ENCODE measurements around the gene KRTAP4-12. TPM values are rescaled to one million over a fixed set of nuclear protein-coding genes. Genes with fewer than 3 reads are reported as not detected.
"Not testable (repeated sequence)": the region's sequence is repeated elsewhere in the genome, so short reads cannot be mapped to it uniquely, and the experiment has no call there.

KRTAP4-12 gene
- total RNA-seq, 1 donor from 2014 or later: not detected

- DNase-seq (ENCODE audit: extremely low spot score in 2 of 2): no peak
- Histone ChIP-seq H3K4me1 (no peaks in the 10 kb centered on the region), H3K4me3 (no peak overlapping the region), H3K9me3 (no peaks in the 10 kb centered on the region), H3K27ac (no peak overlapping the region), H3K27me3 (no peaks in the 10 kb centered on the region), H3K36me3 (no peaks in the 10 kb centered on the region)
- no peak for TF ChIP-seq POLR2A (IDR thresholded peaks at IDR 0.05)
- TF ChIP-seq POLR2AphosphoS5 (IDR thresholded peaks at IDR 0.05; ENCODE audit: insufficient read depth in 1 of 2, low read depth in 1 of 2): no peak
- TF ChIP-seq CTCF (IDR thresholded peaks at IDR 0.05): no peak
- intact Hi-C loops (cut with DNase I): no loop called here
These were observed 10.1 kb upstream of the KRTAP4-12 start for GRCh38 chr17:41133880-41134735.

GRCh38 chr17:41131979-41132378, 8.0 kb upstream of the KRTAP4-12 start:
- Histone ChIP-seq H3K4me1 (no peaks in the 10 kb centered on the region), H3K9me3 (no peaks in the 10 kb centered on the region), H3K27me3 (no peaks in the 10 kb centered on the region), H3K27ac (no peak overlapping the region), H3K36me3 (no peaks in the 10 kb centered on the region), H3K4me3 (no peak overlapping the region)
- DNase-seq (ENCODE audit: extremely low spot score in 2 of 2): no peak
- intact Hi-C loops (cut with DNase I): no loop called here
- TF ChIP-seq CTCF (IDR thresholded peaks at IDR 0.05) (no peak), POLR2AphosphoS5 (IDR thresholded peaks at IDR 0.05; ENCODE audit: insufficient read depth in 1 of 2, low read depth in 1 of 2) (no peak), POLR2A (IDR thresholded peaks at IDR 0.05) (no peak)

GRCh38 chr17:41127371-41127770, 3.4 kb upstream of the KRTAP4-12 start:
- no peak for TF ChIP-seq POLR2AphosphoS5 (IDR thresholded peaks at IDR 0.05; ENCODE audit: insufficient read depth in 1 of 2, low read depth in 1 of 2)
- TF ChIP-seq POLR2A (IDR thresholded peaks at IDR 0.05): no peak
- TF ChIP-seq CTCF (IDR thresholded peaks at IDR 0.05): no peak
- Histone ChIP-seq H3K4me3 (no peak overlapping the region), H3K27ac (no peak overlapping the region), H3K27me3 (no peaks in the 10 kb centered on the region), H3K36me3 (no peaks in the 10 kb centered on the region), H3K4me1 (no peaks in the 10 kb centered on the region), H3K9me3 (no peaks in the 10 kb centered on the region)
- intact Hi-C loops (cut with DNase I): no loop called here
- DNase-seq (ENCODE audit: extremely low spot score in 2 of 2): no peak

- Histone ChIP-seq H3K4me3 (no peak overlapping the region), H3K9me3 (no peaks in the 10 kb centered on the region), H3K4me1 (no peaks in the 10 kb centered on the region), H3K27ac (no peak overlapping the region), H3K36me3 (no peaks in the 10 kb centered on the region), H3K27me3 (no peaks in the 10 kb centered on the region)
- no peak for DNase-seq (ENCODE audit: extremely low spot score in 2 of 2)
- TF ChIP-seq POLR2A (IDR thresholded peaks at IDR 0.05) (no peak), POLR2AphosphoS5 (IDR thresholded peaks at IDR 0.05; ENCODE audit: insufficient read depth in 1 of 2, low read depth in 1 of 2) (no peak), CTCF (IDR thresholded peaks at IDR 0.05) (no peak)
- intact Hi-C loops (cut with DNase I): no loop called here
These were observed 2.4 kb upstream of the KRTAP4-12 start for GRCh38 chr17:41126412-41126811.

GRCh38 chr17:41125064-41125463, 1.1 kb upstream of the KRTAP4-12 start:
- intact Hi-C loops (cut with DNase I): no loop called here
- Histone ChIP-seq H3K4me3 (no peak overlapping the region), H3K4me1 (no peaks in the 10 kb centered on the region), H3K27me3 (no peaks in the 10 kb centered on the region), H3K9me3 (no peaks in the 10 kb centered on the region), H3K36me3 (no peaks in the 10 kb centered on the region), H3K27ac (no peak overlapping the region)
- TF ChIP-seq POLR2AphosphoS5 (IDR thresholded peaks at IDR 0.05; ENCODE audit: insufficient read depth in 1 of 2, low read depth in 1 of 2) (no peak), POLR2A (IDR thresholded peaks at IDR 0.05) (no peak), CTCF (IDR thresholded peaks at IDR 0.05) (no peak)
- no peak for DNase-seq (ENCODE audit: extremely low spot score in 2 of 2)

GRCh38 chr17:41123292-41123990, 541 bp downstream of the KRTAP4-12 start:
- H3K4me3 ChIP-seq; H3K4me1 ChIP-seq; H3K27me3 ChIP-seq; H3K9me3 ChIP-seq; DNase-seq (ENCODE audit: extremely low spot score in 2 of 2); H3K27ac ChIP-seq; intact Hi-C loops (cut with DNase I); H3K36me3 ChIP-seq: not testable (repeated sequence)

Measured in vagina (tissue), 2 donors.